ENCODE data around the gene BRD7.
A peak's percentile ranks its signal among the peaks of the same experiment; 100 is the strongest.
"Not testable (repeated sequence)": the region's sequence is repeated elsewhere in the genome, so short reads cannot be mapped to it uniquely, and the experiment has no call there.

The BRD7 gene

GRCh38 chr16:50354629-50355456, 13.9 kb downstream of the BRD7 start:
- peak; percentile 20 for DNase-seq

- no peak for DNase-seq
These were observed 14.7 kb downstream of the BRD7 start for GRCh38 chr16:50354082-50354481.

GRCh38 chr16:50351952-50352351, 16.8 kb downstream of the BRD7 start:
- no peak for DNase-seq

- no peak for DNase-seq
These were observed 17.7 kb downstream of the BRD7 start for GRCh38 chr16:50351116-50351515.

GRCh38 chr16:50345210-50345609, 23.6 kb downstream of the BRD7 start:
- DNase-seq: not testable (repeated sequence)

GRCh38 chr16:50343566-50343965, 25.2 kb downstream of the BRD7 start:
- not testable (repeated sequence) for DNase-seq

GRCh38 chr16:50340578-50340977, 28.2 kb downstream of the BRD7 start:
- no peak for DNase-seq

- peak; percentile 9 for DNase-seq
These were observed 30.2 kb downstream of the BRD7 start for GRCh38 chr16:50338371-50339231.

GRCh38 chr16:50336884-50337283, 31.9 kb downstream of the BRD7 start:
- no peak for DNase-seq

GRCh38 chr16:50335196-50335958, 33.4 kb downstream of the BRD7 start:
- DNase-seq: peak; percentile 20

- no peak for DNase-seq
These were observed 34.4 kb downstream of the BRD7 start for GRCh38 chr16:50334106-50334975.

- DNase-seq: no peak
These were observed 36.2 kb downstream of the BRD7 start for GRCh38 chr16:50332599-50332998.

- no peak for DNase-seq
These were observed 37.2 kb downstream of the BRD7 start for GRCh38 chr16:50331570-50331969.

- no peak for DNase-seq
These were observed 39.2 kb downstream of the BRD7 start for GRCh38 chr16:50329446-50330189.

- peak; percentile 12 for DNase-seq
These were observed 41.8 kb downstream of the BRD7 start for GRCh38 chr16:50326835-50327465.

GRCh38 chr16:50326264-50326663, 42.5 kb downstream of the BRD7 start:
- DNase-seq: no peak

GRCh38 chr16:50324345-50324744, 44.4 kb downstream of the BRD7 start:
- DNase-seq: no peak

- DNase-seq: peak; percentile 23
These were observed 45.3 kb downstream of the BRD7 start for GRCh38 chr16:50323335-50324011.

GRCh38 chr16:50322333-50322732, 46.5 kb downstream of the BRD7 start:
- no peak for DNase-seq

- no peak for DNase-seq
These were observed 48.5 kb downstream of the BRD7 start for GRCh38 chr16:50320310-50320709.
